Measurements from ENCODE around the gene PRSS27.
A peak's percentile ranks its signal among the peaks of the same experiment; 100 is the strongest.
"Not testable (repeated sequence)": the region's sequence is repeated elsewhere in the genome, so short reads cannot be mapped to it uniquely, and the experiment has no call there.

PRSS27 gene

DNA sequence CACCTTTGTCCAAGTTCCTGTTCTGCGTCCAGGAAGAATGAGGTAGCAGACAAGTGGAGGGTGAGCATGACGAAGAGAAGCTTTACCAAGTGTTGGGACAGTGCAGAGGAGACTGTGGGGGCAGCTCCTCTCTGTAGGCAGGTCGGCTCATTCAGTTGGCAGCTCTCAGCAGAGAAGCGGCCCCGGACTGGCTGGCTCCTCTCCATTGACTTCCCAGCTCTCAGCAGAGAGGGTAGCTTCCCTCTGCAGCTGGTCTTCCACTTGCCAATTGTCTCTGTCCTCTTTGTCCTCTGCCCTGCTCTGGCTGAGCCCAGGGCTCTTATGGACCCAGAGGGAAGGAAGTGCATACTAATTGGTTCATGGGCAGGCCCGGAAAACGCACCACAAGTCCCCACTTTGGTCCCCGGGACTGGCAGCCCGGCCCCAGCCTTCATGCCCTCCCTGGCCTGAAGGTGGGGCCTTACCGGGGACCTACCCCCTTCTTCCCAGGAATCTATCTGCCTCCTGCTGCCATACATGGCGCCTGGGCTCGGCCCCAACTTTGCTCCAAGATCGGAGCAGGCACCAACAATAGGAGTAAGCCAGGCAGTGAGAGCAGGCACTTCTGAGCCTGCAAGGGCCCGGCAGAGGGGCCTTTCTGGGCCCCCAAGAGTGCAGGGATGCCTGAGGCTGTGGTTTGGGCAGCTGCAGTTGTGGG is 27.6 kb downstream of the PRSS27 start:
- no peak for DNase-seq

DNA sequence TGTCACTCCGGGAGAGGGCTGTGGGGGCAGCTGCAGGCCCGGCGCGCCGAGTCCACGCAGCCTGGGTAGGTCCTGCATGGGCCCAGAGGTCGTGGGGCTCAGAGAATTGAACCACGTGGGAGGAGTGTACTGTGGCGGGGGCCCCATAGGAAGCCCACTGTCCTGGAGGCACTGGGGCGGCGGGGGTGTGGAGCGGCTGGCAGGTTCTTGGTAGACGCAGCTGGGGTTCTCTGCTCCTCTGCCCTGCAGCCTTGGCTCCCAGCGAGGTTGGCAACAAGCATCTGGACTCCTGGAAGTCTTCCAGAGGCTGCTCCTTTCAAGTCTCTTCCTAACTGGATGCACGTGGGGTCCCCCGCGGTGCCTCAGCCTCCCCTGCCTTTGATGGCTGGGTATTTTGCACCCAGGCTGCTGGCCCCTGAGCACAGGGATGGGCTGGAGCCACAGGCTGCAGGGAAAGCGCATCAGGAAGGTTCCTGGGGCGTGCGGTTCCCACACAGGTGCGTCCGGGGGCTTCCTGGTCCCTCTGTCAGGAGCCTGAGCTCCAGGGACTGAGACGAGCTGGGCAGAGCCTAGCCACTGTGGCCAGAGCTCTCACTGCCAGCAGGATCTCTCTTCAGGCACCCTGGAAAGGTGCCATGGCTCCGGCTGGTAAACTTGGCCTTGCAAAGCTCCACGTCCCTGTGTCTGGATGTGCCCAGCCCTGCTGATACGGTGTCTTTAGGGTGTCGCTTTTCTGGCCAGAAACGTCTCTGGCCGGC is 28.4 kb downstream of the PRSS27 start:
- DNase-seq, result no peak

DNA sequence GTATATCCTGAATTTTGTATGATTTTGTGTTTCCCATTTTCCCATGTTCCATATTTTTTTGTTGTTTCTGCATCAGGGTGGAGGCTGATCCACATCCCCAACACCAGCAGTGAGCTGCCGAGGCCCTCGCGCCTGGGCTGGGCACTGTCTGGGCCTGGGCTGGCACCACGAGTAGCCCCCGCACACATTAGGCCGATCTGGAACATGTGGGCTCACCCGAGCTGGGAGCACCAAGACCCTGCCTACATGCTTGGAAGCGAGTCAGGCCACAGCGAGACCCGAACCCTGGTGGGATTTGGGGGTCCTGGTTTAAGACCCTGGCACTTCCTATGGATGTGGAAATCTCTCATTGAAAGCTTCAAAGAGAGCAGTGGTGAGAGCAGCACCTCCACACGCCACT is 29.2 kb downstream of the PRSS27 start:
- no peak for DNase-seq

DNA sequence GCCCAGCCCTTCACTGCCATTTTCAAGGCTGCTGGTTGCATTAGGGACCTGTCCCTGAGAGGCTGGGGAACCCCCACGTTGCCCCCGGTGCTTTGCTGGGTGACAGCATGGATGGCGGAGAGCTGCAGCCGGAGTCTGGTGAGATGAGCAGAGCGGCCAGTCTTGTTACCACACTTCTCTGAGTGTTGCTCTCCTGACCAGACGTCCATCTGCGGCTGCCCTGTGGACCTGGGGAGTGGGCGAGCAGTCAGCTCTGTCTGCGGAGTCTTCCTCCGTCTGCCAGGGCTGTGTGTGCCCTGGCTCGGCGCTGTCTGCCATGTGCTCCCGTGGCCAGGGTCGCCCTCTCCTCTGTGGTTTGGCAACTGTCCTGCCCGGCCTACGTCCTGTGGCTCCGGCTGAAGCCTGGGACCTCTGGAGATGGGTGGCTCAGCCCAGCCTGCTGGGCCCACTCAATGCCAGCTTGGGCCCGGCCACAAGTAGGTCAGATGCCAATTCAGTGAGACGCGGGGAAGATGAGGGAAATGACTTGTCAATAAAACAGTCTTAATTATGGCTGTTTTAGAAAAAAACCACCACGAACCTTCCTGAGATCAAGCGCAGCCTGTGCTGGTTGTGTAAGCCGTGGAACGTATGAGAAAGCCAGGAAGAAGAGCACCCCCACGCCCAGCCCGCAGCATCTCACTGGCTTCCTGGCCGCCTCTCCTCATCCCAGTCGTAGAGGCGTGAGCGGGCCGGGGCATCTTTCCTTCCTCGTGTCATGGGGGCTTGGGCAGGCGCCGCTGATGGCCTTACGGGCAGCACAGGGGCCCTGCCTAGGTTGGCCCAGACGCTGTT is 29.8 kb downstream of the PRSS27 start:
- DNase-seq, result no peak

DNA sequence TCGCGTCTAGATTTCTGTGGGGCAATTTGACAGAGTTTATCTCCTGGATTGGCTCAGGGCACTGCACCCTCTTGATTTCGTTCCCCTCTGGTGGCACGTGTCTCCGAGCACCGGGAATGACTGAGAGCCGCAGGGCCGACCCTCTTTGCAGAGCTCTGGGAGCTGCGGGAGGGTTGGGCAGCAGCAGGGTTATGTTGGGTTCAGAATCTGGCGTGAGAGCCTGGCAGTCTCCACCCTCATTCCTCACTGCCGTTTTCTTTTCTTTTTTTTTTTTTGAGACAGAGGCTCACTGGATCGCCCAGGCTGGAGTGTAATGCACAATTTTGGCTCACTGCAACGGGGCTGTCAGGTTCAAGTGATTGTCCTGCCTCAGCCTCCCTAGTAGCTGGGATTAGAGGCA is 30.6 kb downstream of the PRSS27 start:
- not testable (repeated sequence) for DNase-seq

DNA sequence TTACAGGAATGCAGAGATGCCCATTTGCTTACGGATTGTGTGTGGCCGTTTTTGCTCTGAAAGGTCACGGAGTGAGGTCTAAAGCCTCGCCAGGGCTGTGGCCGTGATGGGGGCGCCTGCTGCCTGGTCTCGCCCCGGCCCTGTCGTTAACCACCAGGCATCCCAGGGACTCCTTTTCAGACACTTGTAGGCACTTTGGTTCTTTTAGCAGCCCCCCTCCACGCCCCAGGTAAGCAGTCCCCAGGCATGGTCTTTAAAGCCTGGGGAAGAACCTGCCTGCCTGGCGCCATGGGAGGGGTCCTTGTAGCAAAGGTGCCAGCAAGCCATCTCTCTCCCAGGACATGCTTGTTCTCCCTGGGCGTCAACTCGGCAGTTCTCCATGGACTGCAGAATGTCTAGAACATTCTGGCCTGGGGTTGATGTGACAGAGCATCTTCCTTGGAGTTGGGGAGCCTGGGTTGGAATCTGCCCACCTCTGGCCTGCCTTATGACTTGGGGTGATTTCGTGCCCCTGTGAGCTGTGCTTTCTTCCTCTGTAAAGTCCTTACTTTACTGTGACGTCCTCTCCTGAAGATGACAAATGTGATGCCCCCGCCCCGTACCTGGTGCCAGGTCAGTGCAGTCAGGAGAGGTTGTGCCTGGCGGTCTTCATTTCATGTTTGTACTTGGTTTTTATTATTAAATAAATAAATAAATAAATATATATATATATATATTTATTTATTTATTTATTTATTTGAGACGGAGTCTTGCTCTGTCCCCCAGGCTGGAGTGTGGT is 32.3 kb downstream of the PRSS27 start:
- no peak for DNase-seq

DNA sequence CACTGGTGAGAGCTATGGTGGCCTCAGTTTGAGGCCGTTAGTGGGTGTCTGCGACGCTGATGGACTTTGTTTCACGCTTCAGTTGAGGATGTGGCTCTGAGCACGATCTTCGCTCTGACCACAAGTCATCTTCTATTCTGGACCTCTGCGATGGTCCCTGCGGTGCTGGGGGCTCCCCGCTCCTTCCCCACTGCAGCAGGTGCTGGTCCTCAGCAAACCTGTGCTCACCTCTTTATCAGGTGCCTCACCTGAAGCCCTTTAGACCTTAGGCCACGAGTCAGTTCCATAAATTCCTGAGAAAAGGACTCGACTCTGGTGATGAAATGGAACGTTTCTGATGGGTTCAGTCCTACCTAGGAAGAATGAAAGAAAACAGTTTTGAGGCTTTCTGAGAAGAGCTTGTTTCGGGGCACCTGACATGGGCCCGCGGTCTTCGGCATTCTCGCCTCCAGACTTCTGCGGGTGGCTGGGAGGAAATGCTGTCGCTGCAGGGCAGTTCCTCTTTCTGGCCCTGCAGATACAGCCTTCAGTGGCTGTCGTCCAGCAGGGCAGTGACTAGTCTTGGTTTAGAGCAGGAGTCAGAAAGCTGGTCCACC is 33.0 kb downstream of the PRSS27 start:
- peak; percentile 44 for DNase-seq

DNA sequence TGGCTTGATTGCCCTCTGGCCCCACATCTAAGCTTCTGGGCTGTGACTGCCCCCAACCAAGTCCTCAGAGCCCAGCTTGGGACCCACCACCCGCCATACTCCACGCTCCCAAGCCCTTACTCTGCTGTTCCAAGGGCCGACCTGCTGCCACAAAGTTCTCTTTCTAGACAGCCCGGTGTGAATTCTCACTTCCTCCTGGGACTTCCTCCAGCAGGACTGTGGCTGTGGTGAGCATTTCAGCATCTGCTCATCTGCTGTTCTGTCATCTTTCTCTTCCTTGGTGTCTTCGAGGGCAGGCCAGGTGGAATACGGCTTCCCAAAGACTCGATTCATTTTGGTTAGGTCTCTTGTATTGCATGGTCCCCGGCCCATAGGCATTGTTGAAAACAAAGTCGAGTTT is 33.9 kb downstream of the PRSS27 start:
- not testable (repeated sequence) for DNase-seq

DNA sequence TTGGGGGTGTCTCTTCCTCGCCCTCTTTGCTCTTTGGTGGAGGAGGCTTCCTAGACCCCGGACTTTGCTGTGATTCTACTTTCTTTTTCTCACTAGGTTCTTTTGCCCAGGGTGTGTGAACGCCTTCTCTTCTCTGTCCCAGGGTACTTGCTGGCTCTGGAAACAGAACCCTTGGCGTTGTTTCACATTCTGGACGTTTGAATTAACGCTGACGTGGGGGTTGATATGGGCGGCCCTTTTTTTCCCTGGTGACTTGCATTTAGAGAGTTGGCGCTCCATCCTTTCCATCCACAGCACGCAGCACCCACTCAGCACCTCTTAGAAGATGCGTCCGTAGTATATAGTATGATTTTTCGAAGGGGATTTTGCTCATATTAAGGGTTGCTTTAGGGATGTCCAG is 37.0 kb downstream of the PRSS27 start:
- not testable (repeated sequence) for DNase-seq

DNA sequence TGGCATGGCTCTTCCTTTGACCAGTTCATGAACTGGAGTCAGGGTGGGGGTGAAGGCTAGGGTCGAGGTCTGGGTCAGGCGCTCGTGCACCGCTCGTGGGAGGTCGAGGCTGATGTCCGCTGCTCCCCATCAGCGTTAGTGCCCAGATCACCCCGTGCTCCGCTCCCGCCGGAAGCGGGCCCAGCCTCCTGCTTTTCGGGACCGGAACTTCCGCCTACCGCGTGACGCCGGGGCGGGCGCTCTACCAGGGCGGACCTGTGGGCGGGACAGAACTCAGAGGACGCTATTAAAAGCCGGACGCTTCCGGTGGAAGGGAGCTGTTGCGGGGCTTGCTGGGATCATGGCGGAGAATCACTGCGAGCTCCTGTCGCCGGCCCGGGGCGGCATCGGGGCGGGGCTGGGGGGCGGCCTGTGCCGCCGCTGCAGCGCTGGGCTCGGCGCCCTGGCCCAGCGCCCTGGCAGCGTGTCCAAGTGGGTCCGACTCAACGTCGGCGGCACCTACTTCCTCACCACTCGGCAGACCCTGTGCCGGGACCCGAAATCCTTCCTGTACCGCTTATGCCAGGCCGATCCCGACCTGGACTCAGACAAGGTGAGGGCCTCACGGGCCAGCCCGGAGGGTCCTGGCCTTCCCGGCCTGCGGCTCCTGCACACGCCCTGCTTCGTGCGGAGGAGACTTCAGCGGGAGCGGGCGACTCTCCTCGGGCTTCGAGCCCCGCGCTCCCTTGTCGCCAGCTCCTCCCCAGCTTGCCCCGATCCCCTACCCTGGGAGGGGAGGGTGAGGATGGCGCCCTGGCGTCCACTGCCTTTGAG is 37.6 kb downstream of the PRSS27 start, which contains the start of gene KCTD5:
Gene KCTD5, plus strand, starts transcription at position 315 of the 813 bp plus-strand sequence. Its CDS starts 26 bp downstream, at position 341.
- DNase-seq, result peak; percentile 99

DNA sequence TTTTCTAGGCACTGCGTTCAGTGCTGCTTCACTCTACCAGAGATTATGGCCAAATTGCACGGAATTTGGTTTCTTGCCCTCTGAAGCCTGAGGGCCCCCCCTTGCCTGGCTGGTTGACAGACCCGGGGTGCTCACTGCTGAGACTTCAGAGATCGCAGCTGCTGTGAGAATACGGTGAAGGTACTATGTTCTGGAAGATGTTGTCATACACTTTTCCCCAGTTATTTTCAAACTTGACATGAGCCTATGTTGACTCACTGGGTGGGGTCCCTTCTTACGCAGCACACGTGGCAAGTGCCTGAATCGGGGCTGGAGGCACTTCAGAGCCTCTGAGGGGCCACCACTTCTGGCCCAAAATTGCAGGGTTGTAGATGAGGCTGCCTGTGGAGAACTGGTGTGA is 39.7 kb downstream of the PRSS27 start:
- not testable (repeated sequence) for DNase-seq

DNA sequence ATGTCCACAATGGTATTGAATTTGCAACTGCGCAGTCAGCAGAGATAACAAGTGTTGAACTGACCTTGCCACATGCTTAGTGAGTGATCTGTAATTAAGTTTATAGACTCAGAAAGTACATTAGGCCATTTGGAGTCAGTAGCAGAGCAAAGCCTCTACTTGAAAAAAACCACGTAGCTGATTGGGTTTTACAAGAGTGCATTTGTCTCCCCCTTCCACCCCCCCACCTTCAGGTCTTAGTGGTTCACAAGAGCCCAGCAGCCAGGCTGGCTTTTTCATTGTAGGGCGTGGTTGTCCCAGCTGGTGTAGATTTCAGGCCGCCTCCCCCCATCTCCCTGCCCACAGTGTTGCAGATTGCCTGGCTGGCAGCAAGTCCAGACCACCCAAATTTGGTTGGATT is 40.1 kb downstream of the PRSS27 start:
- not testable (repeated sequence) for DNase-seq

DNA sequence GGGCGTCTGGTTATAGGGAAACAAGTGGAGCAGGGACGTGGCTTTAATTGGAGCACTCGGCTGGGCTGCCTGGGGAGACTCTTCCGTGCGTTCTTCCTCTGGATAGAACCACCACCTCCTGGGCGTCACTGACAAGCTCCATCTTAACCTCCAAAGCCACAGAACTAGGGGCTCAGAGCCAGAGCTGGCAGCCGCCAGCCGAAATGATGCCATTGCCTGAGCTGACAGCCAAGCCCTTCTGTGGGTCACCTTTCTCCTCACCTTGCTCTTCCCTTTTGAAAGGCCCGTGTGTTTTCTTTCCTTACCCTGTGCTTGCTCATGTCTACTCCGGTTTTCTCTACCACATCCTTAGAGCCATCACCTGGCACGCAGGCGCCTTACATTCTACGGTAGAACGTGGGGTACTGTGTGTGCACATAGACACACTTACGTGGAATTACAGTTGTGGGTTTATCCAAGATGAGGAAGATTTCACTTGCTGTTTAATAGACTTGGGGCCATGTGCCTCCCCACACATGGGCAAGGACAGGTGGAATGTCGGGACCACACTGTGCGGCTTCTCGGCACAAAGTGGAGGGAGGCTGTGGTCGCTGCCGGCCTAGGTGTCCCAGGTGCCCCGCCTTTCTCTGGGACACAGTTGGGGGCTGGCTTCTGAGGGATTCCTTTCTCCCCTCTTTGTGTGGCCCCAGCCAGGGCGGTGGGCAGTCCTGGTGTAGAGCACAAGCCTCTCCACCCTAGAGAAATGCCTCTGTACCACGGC is 41.6 kb downstream of the PRSS27 start:
- DNase-seq, result not testable (repeated sequence)

DNA sequence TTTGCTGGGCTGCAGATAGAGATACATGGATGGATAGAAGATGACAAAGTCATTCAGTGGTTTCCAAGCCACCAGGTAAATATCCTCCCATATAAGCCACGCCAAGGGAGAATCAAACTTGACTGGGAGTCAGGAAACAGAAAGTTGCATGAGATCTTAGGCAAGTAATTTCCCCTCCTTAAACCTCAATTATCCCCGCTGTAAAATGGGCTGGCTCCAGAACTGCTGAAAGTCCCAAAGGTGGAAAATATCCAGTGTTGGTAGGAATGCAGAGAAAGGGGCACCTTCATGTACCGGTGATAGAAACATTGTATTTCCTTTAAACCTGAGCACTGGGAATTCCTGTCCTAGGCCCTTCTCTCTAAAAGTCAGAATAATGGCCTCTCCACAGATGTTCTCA is 43.1 kb downstream of the PRSS27 start:
- DNase-seq, result not testable (repeated sequence)

DNA sequence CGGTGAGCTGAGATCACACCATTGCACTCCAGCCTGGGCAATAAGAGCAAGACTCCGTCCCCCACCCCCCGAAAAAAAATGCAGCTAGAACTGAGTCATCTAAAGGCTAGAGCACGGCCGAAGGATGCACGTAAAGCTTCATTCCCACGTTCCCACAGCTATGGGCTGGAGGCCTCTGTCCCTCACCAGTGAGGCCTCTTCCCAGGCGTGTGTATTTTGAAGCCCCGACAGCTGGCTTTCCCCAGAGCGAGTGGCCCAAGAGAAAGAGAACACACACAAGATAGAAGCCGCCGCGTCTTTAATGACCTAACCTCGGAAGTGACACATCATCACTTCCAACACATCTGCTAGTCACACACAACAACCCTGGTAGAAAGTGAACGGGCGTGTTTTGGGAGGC is 44.3 kb downstream of the PRSS27 start:
- DNase-seq, result no peak

DNA sequence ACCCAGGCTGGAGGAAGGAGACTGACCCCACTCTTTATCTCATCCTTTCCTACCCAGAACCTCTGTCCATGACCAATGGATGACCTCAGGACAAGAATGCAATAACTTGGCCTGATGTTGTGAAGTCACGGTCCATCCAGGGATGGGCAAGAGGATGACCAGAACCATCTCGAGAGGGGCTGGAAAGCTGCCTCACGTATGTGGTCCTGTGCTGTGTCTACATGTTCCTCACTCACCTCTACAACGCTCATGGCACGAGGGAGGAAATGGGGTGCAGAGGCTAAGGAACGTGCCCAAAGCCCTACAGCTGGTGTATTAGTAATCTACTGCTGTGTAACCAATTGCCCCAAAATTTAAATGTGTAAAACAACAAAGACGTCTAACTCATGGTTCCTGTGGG is 45.0 kb downstream of the PRSS27 start:
- DNase-seq, result no peak

DNA sequence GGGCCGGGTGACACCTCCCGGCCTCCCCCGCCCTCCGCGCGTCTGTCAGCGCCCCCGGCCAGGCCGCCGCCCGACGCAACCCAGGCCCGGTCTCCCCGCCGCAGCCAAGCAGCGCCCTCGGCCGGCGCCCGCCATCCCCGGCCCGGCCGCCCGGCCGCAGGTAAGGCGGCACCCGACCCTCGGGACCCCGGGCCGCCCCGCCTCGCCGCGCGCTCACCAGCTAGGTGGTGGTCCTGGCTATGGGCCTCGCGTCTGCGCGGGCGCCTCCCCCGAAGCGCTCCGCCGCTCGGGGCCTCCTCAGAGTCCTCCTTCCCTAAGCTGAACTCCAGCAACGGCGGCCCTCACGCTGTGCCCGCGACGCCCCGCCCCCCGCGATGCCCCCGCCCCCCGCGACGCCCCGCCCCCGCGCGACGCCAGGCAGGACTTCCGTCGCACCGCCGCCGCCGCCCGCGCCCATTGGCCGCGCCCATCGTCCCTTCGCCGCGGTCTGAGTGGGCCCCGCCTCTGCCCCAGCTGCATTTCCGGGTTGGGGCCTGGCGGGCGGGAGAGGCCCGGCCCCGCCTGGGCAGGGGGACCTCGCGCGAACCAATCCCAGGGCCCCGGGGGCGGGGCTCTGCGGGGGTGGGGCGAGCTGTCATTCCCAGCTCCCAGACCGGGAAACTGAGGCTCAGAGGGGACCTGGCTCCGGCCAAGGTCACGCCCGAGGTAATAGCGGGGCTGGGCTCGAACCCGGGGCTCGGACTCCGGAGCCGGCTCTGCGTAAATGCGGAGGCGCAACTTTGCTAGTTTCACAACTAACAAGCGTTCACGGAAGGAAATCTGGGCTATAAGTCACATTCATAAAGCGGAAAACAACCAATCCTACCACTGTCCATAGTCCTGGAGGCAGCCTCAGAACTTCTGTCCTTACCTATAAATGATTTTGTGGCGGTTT is 46.7 kb downstream of the PRSS27 start:
- DNase-seq, result peak; percentile 96

DNA sequence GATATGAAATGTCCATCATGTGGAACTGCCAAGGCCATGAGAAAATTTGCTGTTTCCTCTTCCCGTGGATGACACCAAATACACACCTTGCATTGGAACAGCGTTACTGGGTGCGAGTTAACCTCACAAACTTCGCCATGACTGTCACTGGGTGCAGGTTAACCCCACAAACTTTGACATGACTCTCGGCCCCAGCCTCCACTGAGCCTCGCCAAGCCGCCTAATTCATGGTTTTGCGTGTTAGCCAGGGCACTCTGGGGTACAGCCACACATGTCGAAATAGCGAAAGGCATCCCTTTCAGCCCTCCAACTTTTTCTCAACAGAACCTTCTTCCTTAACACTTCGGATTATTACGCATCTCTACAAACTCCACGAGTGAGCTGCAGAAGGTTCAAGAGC is 48.3 kb downstream of the PRSS27 start:
- no peak for DNase-seq

DNA sequence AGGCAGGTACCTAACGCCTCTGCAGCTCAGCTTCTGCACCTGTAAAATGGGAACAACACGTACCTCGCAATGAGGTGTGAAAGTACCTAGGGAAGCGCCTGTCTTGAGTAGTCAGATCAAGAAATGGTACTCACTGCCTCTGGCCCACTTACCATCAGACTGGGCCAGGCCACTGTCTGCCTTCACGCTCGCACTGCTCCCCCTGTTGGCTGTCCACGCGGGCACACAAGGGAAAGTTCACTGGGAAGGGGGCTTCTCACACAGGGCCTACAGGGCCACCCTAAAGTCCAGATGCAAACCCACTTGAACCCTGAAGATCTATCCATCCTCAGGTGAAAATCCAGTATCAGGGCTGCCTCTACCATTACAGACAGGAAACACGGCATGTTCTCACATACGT is 48.8 kb downstream of the PRSS27 start:
- peak; percentile 46 for DNase-seq

Measured in activated CD4-positive, alpha-beta T cell treated with anti-CD3 and anti-CD28 coated beads for 48 hours (primary cell).